GM18505 (cell line): Measurements from ENCODE around the gene NSUN6.
A peak's percentile ranks its signal among the peaks of the same experiment; 100 is the strongest.
"Not testable (repeated sequence)": the region's sequence is repeated elsewhere in the genome, so short reads cannot be mapped to it uniquely, and the experiment has no call there.

Experiments used
- ATAC-seq: cut with Tn5 transposase; IDR thresholded peaks from one replicate; pipeline ENCODE4 v1.9.1; 2021; ENCODE audit not compliant: unreplicated experiment
- POLR2A ChIP-seq: IDR thresholded peaks from 4 replicates; pipeline ENCODE4 v1.6.1; 2011; ENCODE audit warnings: borderline replicate concordance; ENCODE audit not compliant: insufficient read depth, insufficient read length; ENCODE audit errors: extremely low read depth

Gene NSUN6

GRCh38 chr10:18608596-18608995 is 42.8 kb downstream of the NSUN6 start:
- no peak for TF ChIP-seq POLR2A
- ATAC-seq = no peak

DNA sequence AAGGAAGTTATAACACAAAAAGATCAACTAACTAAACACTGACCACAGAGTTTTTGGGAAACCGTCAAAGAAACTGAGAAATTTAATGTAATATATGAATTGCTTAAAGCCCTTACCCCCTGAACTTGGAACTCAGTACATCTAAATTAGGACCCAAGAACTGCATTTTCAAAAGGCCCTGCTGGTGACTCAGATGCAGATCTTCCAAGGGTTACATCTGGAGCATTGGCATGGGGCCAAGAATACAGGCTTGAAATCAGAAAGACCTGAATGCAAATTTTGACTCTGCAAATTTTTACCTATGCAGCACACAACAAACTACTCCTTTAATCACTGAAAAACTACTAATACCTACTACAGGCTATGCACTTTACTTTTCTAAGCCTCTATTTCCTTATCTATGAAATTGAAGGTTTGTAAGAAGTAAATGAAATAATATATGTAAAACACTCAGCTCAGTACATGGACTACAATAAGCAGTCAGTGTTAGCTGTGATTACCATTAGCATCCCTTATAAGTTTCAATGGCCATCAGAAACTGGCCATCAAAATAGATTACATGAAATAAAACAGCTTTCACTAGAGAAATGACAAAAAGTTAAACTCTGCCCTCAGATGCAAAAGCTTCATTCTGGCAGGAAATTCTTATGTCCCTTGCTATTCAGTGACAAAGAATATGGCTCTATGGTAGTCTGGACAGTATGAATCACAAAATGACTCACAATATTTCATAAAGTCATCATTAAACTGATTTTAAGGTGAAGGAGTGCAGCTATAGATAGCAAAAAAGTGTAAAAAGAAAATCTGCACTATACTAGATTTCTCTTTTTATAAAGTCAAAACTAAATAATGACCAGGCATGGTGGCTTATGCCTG is 43.6 kb downstream of the NSUN6 start:
- peak; percentile 53 for ATAC-seq
- TF ChIP-seq POLR2A = no peak

GRCh38 chr10:18606051-18606695 is 45.2 kb downstream of the NSUN6 start:
- ATAC-seq = no peak
- TF ChIP-seq POLR2A = no peak

- no peak for ATAC-seq
- no peak for TF ChIP-seq POLR2A
Observed at GRCh38 chr10:18601321-18601720, 50.1 kb downstream of the NSUN6 start.

- ATAC-seq = no peak
- no peak for TF ChIP-seq POLR2A
Observed at GRCh38 chr10:18599392-18599791, 52.0 kb downstream of the NSUN6 start.

DNA sequence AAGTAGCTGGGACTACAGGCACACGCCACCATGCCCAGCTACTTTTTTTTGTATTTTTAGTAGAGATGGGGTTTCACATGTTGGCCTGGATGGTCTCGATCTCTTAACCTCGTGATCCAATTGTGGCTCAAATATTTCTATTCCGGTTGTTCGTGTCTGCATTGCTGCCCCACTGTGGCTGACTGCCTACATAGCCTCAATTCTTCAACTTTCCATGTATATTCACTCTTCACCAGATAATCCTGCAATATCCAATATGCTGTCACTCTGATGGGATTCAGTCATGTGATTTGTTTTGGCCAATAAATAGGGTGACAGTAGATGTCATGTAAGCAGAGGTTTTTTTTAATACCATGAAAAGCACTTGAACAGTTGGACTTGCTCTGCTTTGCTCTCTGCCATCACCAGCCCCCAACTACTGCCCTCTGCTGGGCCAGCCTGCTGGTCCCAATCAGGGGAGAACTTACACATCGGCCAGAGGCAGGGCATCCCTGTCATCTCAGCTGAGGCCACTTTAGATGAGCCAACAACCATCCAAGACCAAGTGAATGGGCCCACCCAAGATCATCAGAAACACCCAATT is 56.7 kb downstream of the NSUN6 start:
- TF ChIP-seq POLR2A = no peak
- ATAC-seq = no peak

DNA sequence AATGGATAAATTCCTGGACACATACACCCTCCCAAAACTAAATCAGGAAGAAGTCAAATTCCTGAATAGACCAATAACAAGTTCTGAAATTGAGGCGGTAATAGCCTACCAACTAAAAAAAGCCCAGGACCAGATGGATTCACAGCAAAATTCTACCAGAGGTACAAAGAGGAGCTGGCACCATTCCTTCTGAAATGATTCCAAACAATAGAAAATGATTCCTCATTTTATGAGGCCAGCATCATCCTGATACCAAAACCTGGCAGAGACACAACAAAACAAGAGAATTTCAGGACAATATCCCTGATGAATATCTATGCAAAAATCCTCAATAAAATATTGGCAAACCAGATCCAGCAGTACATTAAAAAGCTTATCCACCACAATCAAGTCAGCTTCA is 60.2 kb downstream of the NSUN6 start:
- ATAC-seq = not testable (repeated sequence)

GRCh38 chr10:18586637-18587036 is 64.8 kb downstream of the NSUN6 start:
- not testable (repeated sequence) for ATAC-seq

GRCh38 chr10:18583575-18584270 is 67.7 kb downstream of the NSUN6 start:
- no peak for TF ChIP-seq POLR2A
- ATAC-seq = no peak

- TF ChIP-seq POLR2A = no peak
- ATAC-seq = peak; percentile 50
Observed at GRCh38 chr10:18582803-18583202, 68.6 kb downstream of the NSUN6 start.

GRCh38 chr10:18577823-18578685 is 73.3 kb downstream of the NSUN6 start:
- no peak for TF ChIP-seq POLR2A
- no peak for ATAC-seq

GRCh38 chr10:18576586-18576985 is 74.8 kb downstream of the NSUN6 start:
- no peak for TF ChIP-seq POLR2A
- no peak for ATAC-seq
